IgD-negative memory B cell (primary cell): ENCODE data around the gene DCLK1. TPM values are rescaled to one million over a fixed set of nuclear protein-coding genes. Genes with fewer than 3 reads are reported as not detected.

Experiments
- H3K27ac Mint-ChIP-seq, 3 donors: one replicate each; pipeline ENCODE4 v1.8.0; 2020 to 2022; ENCODE audit warnings: mild to moderate bottlenecking in 3 of 3, mixed read lengths in 3 of 3, moderate library complexity in 1 of 3
- H3K27me3 Mint-ChIP-seq: one replicate; pipeline ENCODE4 v1.8.0; 2021; ENCODE audit warnings: mixed read lengths
- H3K36me3 Mint-ChIP-seq: one replicate; pipeline ENCODE4 v1.8.0; 2020; ENCODE audit warnings: mild to moderate bottlenecking, mixed read lengths
- H3K4me1 Mint-ChIP-seq, 3 donors: one replicate each; pipeline ENCODE4 v1.8.0; 2020 to 2022; ENCODE audit warnings: mixed read lengths in 3 of 3, mild to moderate bottlenecking in 1 of 3
- H3K4me3 Mint-ChIP-seq, 4 donors: one replicate each; pipeline ENCODE4 v1.8.0; 2020 to 2022; ENCODE audit warnings: mild to moderate bottlenecking in 4 of 4, mixed read lengths in 4 of 4, moderate library complexity in 3 of 4
- H3K9me3 Mint-ChIP-seq, 3 donors: one replicate each; pipeline ENCODE4 v1.8.0; 2020 to 2021; ENCODE audit warnings: mixed read lengths in 3 of 3, mild to moderate bottlenecking in 1 of 3
- polyA plus RNA-seq: library from polyadenylated mRNA; unstranded; fragments of 300-500 nt; fragmentation: Illumina TruSeq; gene quantifications from one replicate; pipeline ENCODE4 v1.2.3, GENCODE V29; 2021

The DCLK1 gene
- polyA plus RNA-seq, 1 donor from 2014 or later = not detected

GRCh38 chr13:36058116-36058515 is 73.1 kb downstream of the DCLK1 start:
- Mint-ChIP-seq H3K36me3 (no peaks in the 10 kb centered on the region), H3K27ac (no peak overlapping the region), H3K4me3 (no peak overlapping the region), H3K9me3 (peaks cover 0 to 7% (median 3%) of the 10 kb centered on the region in 3 donors), H3K4me1 (no peaks in the 10 kb centered on the region), H3K27me3 (no peaks in the 10 kb centered on the region)

GRCh38 chr13:36057547-36057946 is 73.6 kb downstream of the DCLK1 start:
- Mint-ChIP-seq H3K27me3 (no peaks in the 10 kb centered on the region), H3K36me3 (no peaks in the 10 kb centered on the region), H3K27ac (no peak overlapping the region), H3K4me3 (no peak overlapping the region), H3K9me3 (peaks cover 0 to 7% (median 3%) of the 10 kb centered on the region in 3 donors), H3K4me1 (no peaks in the 10 kb centered on the region)

GRCh38 chr13:36057041-36057440 is 74.1 kb downstream of the DCLK1 start:
- Mint-ChIP-seq H3K27ac (no peak overlapping the region), H3K27me3 (no peaks in the 10 kb centered on the region), H3K4me3 (no peak overlapping the region), H3K36me3 (no peaks in the 10 kb centered on the region), H3K4me1 (no peaks in the 10 kb centered on the region), H3K9me3 (peaks cover 0 to 7% (median 3%) of the 10 kb centered on the region in 3 donors)

- no peak overlapping the region for H3K4me3 Mint-ChIP-seq
- H3K36me3 Mint-ChIP-seq = no peaks in the 10 kb centered on the region
- H3K4me1 Mint-ChIP-seq = no peaks in the 10 kb centered on the region
- H3K27ac Mint-ChIP-seq = no peak overlapping the region
- H3K27me3 Mint-ChIP-seq = no peaks in the 10 kb centered on the region
- H3K9me3 Mint-ChIP-seq = peaks cover 0 to 7% (median 3%) of the 10 kb centered on the region in 3 donors
Measured at GRCh38 chr13:36055366-36055765, 75.8 kb downstream of the DCLK1 start.

- H3K4me3 Mint-ChIP-seq = no peak overlapping the region
Measured at GRCh38 chr13:36054041-36054440, 77.1 kb downstream of the DCLK1 start.

GRCh38 chr13:36051082-36051481 is 80.1 kb downstream of the DCLK1 start:
- no peaks in the 10 kb centered on the region for H3K4me1 Mint-ChIP-seq
- H3K4me3 Mint-ChIP-seq = no peak overlapping the region
- no peak overlapping the region for H3K27ac Mint-ChIP-seq
- H3K36me3 Mint-ChIP-seq = no peaks in the 10 kb centered on the region
- no peaks in the 10 kb centered on the region for H3K27me3 Mint-ChIP-seq
- H3K9me3 Mint-ChIP-seq = peaks cover 0 to 3% (median 0%) of the 10 kb centered on the region in 3 donors

More at GRCh38 chr13:36054041-36054440, 77.1 kb downstream of the DCLK1 start:
- no peak overlapping the region for H3K27ac Mint-ChIP-seq
- peaks cover 0 to 7% (median 3%) of the 10 kb centered on the region in 3 donors for H3K9me3 Mint-ChIP-seq
- no peaks in the 10 kb centered on the region for H3K36me3 Mint-ChIP-seq
- H3K27me3 Mint-ChIP-seq = no peaks in the 10 kb centered on the region
- no peaks in the 10 kb centered on the region for H3K4me1 Mint-ChIP-seq

- Mint-ChIP-seq H3K9me3 (peaks cover 0 to 4% (median 0%) of the 10 kb centered on the region in 3 donors), H3K4me3 (no peak overlapping the region), H3K36me3 (no peaks in the 10 kb centered on the region), H3K27me3 (no peaks in the 10 kb centered on the region), H3K27ac (no peak overlapping the region), H3K4me1 (no peaks in the 10 kb centered on the region)
Measured at GRCh38 chr13:36046672-36047071, 84.5 kb downstream of the DCLK1 start.

GRCh38 chr13:36038785-36039555 is 92.2 kb downstream of the DCLK1 start:
- Mint-ChIP-seq H3K27me3 (no peaks in the 10 kb centered on the region), H3K4me3 (no peak overlapping the region), H3K36me3 (no peaks in the 10 kb centered on the region), H3K4me1 (no peaks in the 10 kb centered on the region), H3K9me3 (peaks cover 0 to 3% (median 2%) of the 10 kb centered on the region in 3 donors), H3K27ac (no peak overlapping the region)

GRCh38 chr13:36033035-36033434 is 98.1 kb downstream of the DCLK1 start:
- Mint-ChIP-seq H3K27ac (no peak overlapping the region), H3K27me3 (no peaks in the 10 kb centered on the region), H3K9me3 (peaks cover 2 to 7% (median 5%) of the 10 kb centered on the region in 3 donors), H3K4me3 (no peak overlapping the region), H3K36me3 (no peaks in the 10 kb centered on the region), H3K4me1 (no peaks in the 10 kb centered on the region)

- Mint-ChIP-seq H3K27ac (no peak overlapping the region), H3K4me1 (no peaks in the 10 kb centered on the region), H3K9me3 (peaks cover 0 to 7% (median 5%) of the 10 kb centered on the region in 3 donors), H3K27me3 (no peaks in the 10 kb centered on the region), H3K36me3 (no peaks in the 10 kb centered on the region), H3K4me3 (no peak overlapping the region)
Measured at GRCh38 chr13:36031490-36031889, 99.7 kb downstream of the DCLK1 start.

GRCh38 chr13:36030670-36031331 is 100.4 kb downstream of the DCLK1 start:
- Mint-ChIP-seq H3K27me3 (no peaks in the 10 kb centered on the region), H3K4me1 (no peaks in the 10 kb centered on the region), H3K4me3 (no peak overlapping the region), H3K9me3 (peaks cover 0 to 7% (median 5%) of the 10 kb centered on the region in 3 donors), H3K27ac (no peak overlapping the region), H3K36me3 (no peaks in the 10 kb centered on the region)

- Mint-ChIP-seq H3K36me3 (no peaks in the 10 kb centered on the region), H3K27ac (no peak overlapping the region), H3K4me1 (no peaks in the 10 kb centered on the region), H3K27me3 (no peaks in the 10 kb centered on the region), H3K9me3 (peaks cover 0 to 6% (median 5%) of the 10 kb centered on the region in 3 donors), H3K4me3 (no peak overlapping the region)
Measured at GRCh38 chr13:36029166-36029565, 102.0 kb downstream of the DCLK1 start.

- H3K27ac Mint-ChIP-seq = no peak overlapping the region
- no peaks in the 10 kb centered on the region for H3K27me3 Mint-ChIP-seq
- no peak overlapping the region for H3K4me3 Mint-ChIP-seq
- H3K36me3 Mint-ChIP-seq = peaks cover 2% of the 10 kb centered on the region
- no peaks in the 10 kb centered on the region for H3K4me1 Mint-ChIP-seq
- H3K9me3 Mint-ChIP-seq = peaks cover 2 to 6% (median 5%) of the 10 kb centered on the region in 3 donors
Measured at GRCh38 chr13:36028359-36029025, 102.7 kb downstream of the DCLK1 start.

- H3K36me3 Mint-ChIP-seq = peaks cover 2% of the 10 kb centered on the region
- H3K9me3 Mint-ChIP-seq = peaks cover 2 to 8% (median 3%) of the 10 kb centered on the region in 3 donors
- H3K4me3 Mint-ChIP-seq = no peak overlapping the region
- H3K27ac Mint-ChIP-seq = no peak overlapping the region
- no peaks in the 10 kb centered on the region for H3K4me1 Mint-ChIP-seq
- no peaks in the 10 kb centered on the region for H3K27me3 Mint-ChIP-seq
Measured at GRCh38 chr13:36026531-36026930, 104.7 kb downstream of the DCLK1 start.

- H3K27ac Mint-ChIP-seq = no peak overlapping the region
- no peaks in the 10 kb centered on the region for H3K36me3 Mint-ChIP-seq
- no peak overlapping the region for H3K4me3 Mint-ChIP-seq
- no peaks in the 10 kb centered on the region for H3K4me1 Mint-ChIP-seq
- peaks cover 0 to 11% (median 2%) of the 10 kb centered on the region in 3 donors for H3K9me3 Mint-ChIP-seq
- no peaks in the 10 kb centered on the region for H3K27me3 Mint-ChIP-seq
Measured at GRCh38 chr13:36014763-36015162, 116.4 kb downstream of the DCLK1 start.
